ENCODE data around the gene FAM136A.
"Not testable (repeated sequence)": the region's sequence is repeated elsewhere in the genome, so short reads cannot be mapped to it uniquely, and the experiment has no call there.

FAM136A gene

GRCh38 chr2:70283500-70284191 lies 18.2 kb downstream of the FAM136A start:
- no peak for DNase-seq

GRCh38 chr2:70282439-70282838 lies 19.4 kb downstream of the FAM136A start:
- no peak for DNase-seq

- DNase-seq = no peak
Observed at GRCh38 chr2:70280242-70280798, 21.5 kb downstream of the FAM136A start.

GRCh38 chr2:70270323-70270722 lies 31.5 kb downstream of the FAM136A start:
- DNase-seq = no peak

GRCh38 chr2:70269422-70270302 lies 32.2 kb downstream of the FAM136A start:
- DNase-seq = not testable (repeated sequence)

- not testable (repeated sequence) for DNase-seq
Observed at GRCh38 chr2:70266925-70267324, 34.9 kb downstream of the FAM136A start.

- DNase-seq = peak; percentile 11
Observed at GRCh38 chr2:70261501-70261900, 40.4 kb downstream of the FAM136A start.

GRCh38 chr2:70258532-70258875 lies 43.4 kb downstream of the FAM136A start:
- no peak for DNase-seq

- peak; percentile 53 for DNase-seq
Observed at GRCh38 chr2:70255637-70256314, 46.1 kb downstream of the FAM136A start.

GRCh38 chr2:70250434-70250833 lies 51.4 kb downstream of the FAM136A start:
- no peak for DNase-seq

GRCh38 chr2:70248181-70248847 lies 53.6 kb downstream of the FAM136A start, which contains the start of gene TIA1:
TIA1 (minus strand) TSS chr2:70248628; CDS start chr2:70248430, 198 bp downstream.
- DNase-seq = peak; percentile 98

- no peak for DNase-seq
Observed at GRCh38 chr2:70247364-70248180, 54.3 kb downstream of the FAM136A start.

All from MV-4-11 (cell line).